PC-9 (cell line): ENCODE results near the gene RYR2. TPM values are rescaled to one million over a fixed set of nuclear protein-coding genes. Genes with fewer than 3 reads are reported as not detected.

Experiments used
- BruUV-seq: library from RNA; stranded (reverse); fragments of 400-500 nt; replicated peaks from 2 replicates; lab custom pipeline; 2021; lab: Mats Ljungman, UMichigan
- CTCF ChIA-PET: fragments of 300-600 bp; sonication (Branson Sonifier 250); formaldehyde crosslinking; loops from one replicate; lab custom pipeline; 2022; ENCODE audit warnings: antibody characterized with exemption; lab: Charles Lee
- POLR2A ChIA-PET: fragments of 300-600 bp; sonication (Branson Sonifier 250); formaldehyde crosslinking; loops from one replicate; lab custom pipeline; 2022; ENCODE audit warnings: antibody characterized with exemption; ENCODE audit not compliant: unreplicated experiment; lab: Charles Lee
- DNase-seq, 2 experiments: peaks; one replicate each; pipeline versions ENCODE4 v3.0.0 to v3.0.0-alpha.2; 2015 to 2022; ENCODE audit warnings: mixed read lengths in 1 of 2
- H2AFZ ChIP-seq: fragments of 200-600 bp; sonication (generic); 2 replicates; pipeline ENCODE4 v1.8.1; 2017; ENCODE audit warnings: antibody characterized with exemption
- H3F3A ChIP-seq: fragments of 200-600 bp; sonication (generic); 2 replicates; pipeline ENCODE4 v1.8.1; 2017; ENCODE audit warnings: antibody characterized with exemption, mild to moderate bottlenecking, low read depth; ENCODE audit not compliant: insufficient read depth
- H3K27ac ChIP-seq: fragments of 200-600 bp; sonication (generic); 2 replicates; pipeline ENCODE4 v1.6.1; 2016; ENCODE audit warnings: mixed run types
- H3K27me3 ChIP-seq: fragments of 200-600 bp; sonication (generic); 2 replicates; pipeline ENCODE4 v1.6.1; 2016; ENCODE audit warnings: low read depth, mixed run types; ENCODE audit not compliant: insufficient read depth
- H3K36me3 ChIP-seq: fragments of 200-600 bp; sonication (generic); 2 replicates; pipeline ENCODE4 v1.6.1; 2016; ENCODE audit warnings: low read depth, mixed run types
- H3K4me1 ChIP-seq: fragments of 200-600 bp; sonication (generic); replicated peaks from 2 replicates; pipeline ENCODE4 v1.6.1; 2016; ENCODE audit warnings: mixed run types; ENCODE audit not compliant: insufficient read depth
- H3K4me2 ChIP-seq: fragments of 200-600 bp; sonication (generic); 2 replicates; pipeline ENCODE4 v1.6.1; 2017; ENCODE audit warnings: mixed run types
- H3K4me3 ChIP-seq: fragments of 200-600 bp; sonication (generic); 2 replicates; pipeline ENCODE4 v1.6.1; 2016; ENCODE audit warnings: mixed run types
- H3K79me2 ChIP-seq: fragments of 200-600 bp; sonication (generic); 2 replicates; pipeline ENCODE4 v1.6.1; 2017; ENCODE audit warnings: low read depth, mixed run types
- H3K9me2 ChIP-seq: fragments of 200-600 bp; sonication (generic); 2 replicates; pipeline ENCODE4 v1.8.1; 2017; ENCODE audit warnings: mild to moderate bottlenecking; ENCODE audit not compliant: insufficient read depth
- H3K9me3 ChIP-seq: fragments of 200-600 bp; sonication (generic); 2 replicates; pipeline ENCODE4 v1.8.1; 2016; ENCODE audit warnings: low read depth; ENCODE audit not compliant: insufficient read depth
- H4K20me1 ChIP-seq: fragments of 200-600 bp; sonication (generic); 2 replicates; pipeline ENCODE4 v1.8.1; 2017; ENCODE audit not compliant: insufficient read depth
- CTCF ChIP-seq: fragments of 200-600 bp; sonication (generic); conservative IDR thresholded peaks from 2 replicates; pipeline ENCODE4 v1.6.1; 2017; ENCODE audit warnings: mixed run types, antibody characterized with exemption, mild to moderate bottlenecking, moderate library complexity
- EZH2 ChIP-seq: fragments of 200-600 bp; sonication (generic); IDR thresholded peaks from 2 replicates; pipeline ENCODE4 v1.8.0; 2017; ENCODE audit warnings: antibody characterized with exemption, low read depth
- intact Hi-C: fragments of 100-400 bp; cut with micrococcal nuclease; formaldehyde crosslinking; loops from one replicate; pipeline ENCODE4 v1.10.0; 2022; ENCODE audit not compliant: unreplicated experiment
- total RNA-seq: library from RNA; stranded (reverse); gene quantifications from 2 replicates; pipeline ENCODE4 v1.2.3, GENCODE V29; 2021

RYR2 gene
- total RNA-seq, 1 experiment from 2014 or later = not detected

GRCh38 chr1:237672748-237673147 is 630.8 kb downstream of the RYR2 start:
- no peaks in the 10 kb centered on the region for H3K9me2 ChIP-seq
- no peaks in the 10 kb centered on the region for H3K27me3 ChIP-seq
- no peak for DNase-seq
- ChIA-PET POLR2A (no interaction called here), CTCF (no interaction called here)
- no peaks in the 10 kb centered on the region for H3K4me1 ChIP-seq
- H3F3A ChIP-seq = no peaks in the 10 kb centered on the region
- H3K79me2 ChIP-seq = no peaks in the 10 kb centered on the region
- intact Hi-C loops = no loop called here
- H2AFZ ChIP-seq = no peak overlapping the region
- no peaks in the 10 kb centered on the region for H3K9me3 ChIP-seq
- no peak overlapping the region for H3K4me2 ChIP-seq
- no peaks in the 10 kb centered on the region for H3K36me3 ChIP-seq
- BruUV-seq = no TSS peak
- no peak overlapping the region for H3K27ac ChIP-seq
- H4K20me1 ChIP-seq = no peaks in the 10 kb centered on the region; the same call in 1 of the 2 replicates
- no peak overlapping the region for H3K4me3 ChIP-seq
- TF ChIP-seq CTCF (no peak), EZH2 (no peak)

- POLR2A ChIA-PET = no interaction called here
- H4K20me1 ChIP-seq = no peaks in the 10 kb centered on the region; the same call in 1 of the 2 replicates
- no peaks in the 10 kb centered on the region for H3K79me2 ChIP-seq
- no TSS peak for BruUV-seq
- intact Hi-C loops = no loop called here
- TF ChIP-seq CTCF = no peak
- TF ChIP-seq EZH2 = no peak
- no peak overlapping the region for H3K4me3 ChIP-seq
- no peak overlapping the region for H3K4me2 ChIP-seq
- H3K9me3 ChIP-seq = no peaks in the 10 kb centered on the region
- H3K27me3 ChIP-seq = no peaks in the 10 kb centered on the region
- H3K36me3 ChIP-seq = no peaks in the 10 kb centered on the region
- no peaks in the 10 kb centered on the region for H3F3A ChIP-seq
- no peak overlapping the region for H2AFZ ChIP-seq
- H3K27ac ChIP-seq = no peak overlapping the region
- H3K4me1 ChIP-seq = no peaks in the 10 kb centered on the region
- no peak for DNase-seq
- no peaks in the 10 kb centered on the region for H3K9me2 ChIP-seq
- CTCF ChIA-PET = no interaction called here
Observed at GRCh38 chr1:237673631-237674030, 631.6 kb downstream of the RYR2 start.

- Histone ChIP-seq H3K79me2 (no peaks in the 10 kb centered on the region), H3K27me3 (no peaks in the 10 kb centered on the region), H3K9me2 (no peaks in the 10 kb centered on the region), H3K36me3 (no peaks in the 10 kb centered on the region), H3K4me3 (no peak overlapping the region), H2AFZ (no peak overlapping the region), H4K20me1 (no peaks in the 10 kb centered on the region; the same call in 1 of the 2 replicates), H3K27ac (no peak overlapping the region), H3K9me3 (no peaks in the 10 kb centered on the region), H3K4me1 (no peaks in the 10 kb centered on the region), H3K4me2 (no peak overlapping the region), H3F3A (no peaks in the 10 kb centered on the region)
- intact Hi-C loops = no loop called here
- no TSS peak for BruUV-seq
- CTCF ChIA-PET = no interaction called here
- POLR2A ChIA-PET = no interaction called here
- no peak for DNase-seq
- TF ChIP-seq CTCF = no peak
- TF ChIP-seq EZH2 = no peak
Observed at GRCh38 chr1:237677979-237678378, 636.0 kb downstream of the RYR2 start.
